HG03025 (cell line): ENCODE results near the gene LYZL6.
"Not testable (repeated sequence)": the region's sequence is repeated elsewhere in the genome, so short reads cannot be mapped to it uniquely, and the experiment has no call there.

Experiments
- ATAC-seq: cut with Tn5 transposase; IDR thresholded peaks from one replicate; pipeline ENCODE4 v1.9.1; 2021; ENCODE audit warnings: mild to moderate bottlenecking, moderate library complexity; ENCODE audit not compliant: unreplicated experiment, low FRiP score

LYZL6 gene

DNA sequence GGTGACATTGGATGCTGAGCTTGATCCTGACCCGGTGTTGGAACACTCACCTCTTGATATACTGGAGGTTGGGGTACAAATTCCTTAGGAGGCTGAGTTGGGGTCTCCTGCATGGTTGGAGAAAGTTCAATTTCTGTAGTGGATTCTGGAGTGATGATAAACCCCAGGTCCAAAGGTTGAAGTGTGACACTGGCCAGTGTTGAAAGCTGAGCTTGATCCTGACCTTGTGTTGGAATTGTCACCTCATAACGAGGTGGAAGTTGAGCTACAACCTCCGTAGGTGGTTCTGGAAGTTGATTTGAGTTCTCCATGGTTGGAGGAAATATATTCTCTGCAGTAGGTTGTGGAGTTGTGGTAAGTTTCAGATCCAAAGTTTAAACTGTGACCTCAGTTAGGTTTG, 34.1 kb downstream of the LYZL6 start:
- no peak for ATAC-seq

DNA sequence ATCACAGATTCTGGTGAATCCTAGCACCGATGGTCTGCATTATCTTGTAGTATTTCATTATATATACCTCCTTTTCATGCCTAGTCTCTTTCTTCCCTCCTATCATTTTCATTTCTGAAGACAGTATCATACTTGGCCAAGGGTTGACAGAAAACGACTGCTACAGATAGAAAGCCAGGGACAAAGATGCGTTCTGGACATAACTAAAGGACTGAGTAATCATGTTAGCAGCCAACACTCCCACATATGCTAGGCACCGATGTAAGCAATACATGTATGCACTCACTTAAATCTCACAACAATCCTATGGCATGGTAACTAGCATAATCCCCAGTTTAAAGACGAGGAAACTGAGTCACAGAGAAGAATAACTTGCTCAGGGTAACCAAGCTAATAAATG, 35.8 kb downstream of the LYZL6 start:
- no peak for ATAC-seq

DNA sequence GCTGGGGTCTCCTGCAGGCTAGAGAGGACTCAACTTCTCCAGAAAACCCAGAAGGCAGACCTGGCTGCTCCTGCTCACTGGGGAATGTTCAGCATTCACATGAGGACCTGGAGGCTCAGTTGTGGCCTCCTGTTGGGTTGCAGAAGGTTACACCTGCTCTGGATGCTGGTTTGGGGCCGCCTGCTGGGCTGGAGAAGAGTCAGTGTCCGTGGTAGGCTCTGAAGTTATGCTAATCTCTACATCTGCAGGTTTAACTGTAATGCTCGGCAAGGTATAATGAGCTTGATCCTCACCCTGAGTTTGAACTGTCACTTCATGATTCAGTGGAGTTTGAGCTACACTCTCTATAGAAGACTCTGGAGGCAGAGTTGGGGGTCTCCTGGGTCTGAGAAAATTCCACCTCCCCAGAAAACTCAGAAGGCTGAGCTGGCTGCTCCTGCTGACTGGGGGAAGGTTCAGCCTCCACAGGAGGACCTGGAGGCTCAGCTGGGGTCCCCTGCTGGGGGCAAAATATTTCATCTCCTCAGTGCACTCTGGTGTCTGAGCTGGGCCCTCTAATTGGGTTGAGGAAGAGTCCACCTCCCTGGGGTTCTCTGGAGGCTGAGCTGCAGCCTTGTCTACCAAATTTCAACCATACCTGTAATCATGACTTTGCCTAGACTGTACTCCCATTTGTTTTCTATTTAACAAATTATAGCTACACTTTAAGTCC, 36.4 kb downstream of the LYZL6 start:
- ATAC-seq, result no peak

DNA sequence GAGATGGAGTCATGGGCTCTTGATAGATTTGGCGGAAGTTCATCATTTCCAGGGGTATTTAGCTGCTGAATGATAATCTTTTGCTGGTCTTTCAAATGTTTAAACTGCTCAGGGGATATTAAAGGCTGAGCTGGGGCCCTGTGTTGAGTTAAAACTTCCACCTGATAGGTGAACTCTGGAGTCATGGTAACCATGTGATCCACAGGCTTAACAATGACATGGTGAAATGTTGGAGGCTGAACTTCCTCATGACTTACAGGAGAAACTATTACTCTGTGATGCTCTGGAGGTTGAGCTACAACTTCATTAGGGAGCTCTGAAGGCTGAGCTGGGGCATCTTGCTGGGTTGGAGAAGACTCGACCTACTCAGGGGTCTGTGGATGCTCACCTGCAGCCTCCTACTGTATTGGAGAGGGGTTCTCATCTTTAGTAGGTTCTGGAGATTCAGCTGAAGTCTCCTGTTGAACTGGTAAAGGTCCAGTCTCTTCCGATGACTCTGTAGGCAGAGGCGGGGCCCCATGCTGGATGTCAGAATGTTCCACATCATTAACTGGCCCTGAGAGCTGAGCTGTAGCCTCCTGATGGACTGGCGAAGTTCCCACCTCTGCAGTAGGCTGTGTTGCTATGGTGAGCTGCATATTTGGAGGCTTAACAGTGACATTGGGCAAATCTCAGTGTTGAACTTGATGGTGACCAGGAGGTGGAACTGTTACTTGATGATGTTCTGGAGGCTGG, 37.2 kb downstream of the LYZL6 start:
- ATAC-seq, result no peak

DNA sequence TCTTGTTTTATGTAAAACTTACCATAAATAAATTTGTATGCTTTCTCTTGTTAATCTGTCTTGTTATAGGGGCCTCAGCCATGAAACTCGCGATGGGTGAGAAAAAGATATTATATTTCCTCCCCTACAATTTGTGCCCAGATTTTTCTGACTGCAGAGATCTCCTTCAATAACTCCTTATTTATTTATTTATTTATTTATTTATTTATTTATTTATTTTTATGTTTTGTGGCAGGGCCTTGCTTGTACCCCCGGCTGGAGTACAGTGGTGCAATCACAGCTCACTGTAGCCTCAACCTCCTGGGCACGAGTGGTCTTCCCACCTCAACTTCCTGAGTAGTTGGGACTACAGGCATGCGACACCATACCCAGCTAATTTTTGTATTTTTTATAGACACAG, 40.1 kb downstream of the LYZL6 start:
- ATAC-seq, result no peak

DNA sequence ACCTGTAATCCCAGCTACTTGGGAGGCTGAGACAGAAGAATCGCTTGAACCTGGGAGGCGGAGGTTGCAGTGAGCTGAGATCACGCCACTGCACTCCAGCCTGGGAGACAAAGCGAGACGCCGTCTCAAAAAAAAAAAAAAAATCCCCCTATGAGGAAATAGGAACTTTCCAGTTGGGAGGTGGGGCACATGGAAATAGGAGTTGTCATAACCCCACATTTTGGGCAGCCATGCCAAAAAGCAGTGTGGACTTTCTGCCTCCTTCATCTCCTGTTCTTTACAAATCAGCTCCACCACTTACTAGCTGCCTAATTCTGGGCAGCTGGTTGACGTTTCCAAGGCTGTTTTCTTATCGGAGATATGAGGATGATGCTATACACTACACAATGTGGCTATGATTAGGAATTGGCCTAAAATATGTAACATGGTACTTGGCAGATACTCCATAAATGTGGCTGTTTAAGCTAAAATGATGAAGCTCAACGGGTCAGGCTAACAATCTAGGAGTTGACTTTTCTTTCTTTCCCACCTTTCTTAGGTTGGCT, 41.8 kb downstream of the LYZL6 start:
- ATAC-seq, result no peak

DNA sequence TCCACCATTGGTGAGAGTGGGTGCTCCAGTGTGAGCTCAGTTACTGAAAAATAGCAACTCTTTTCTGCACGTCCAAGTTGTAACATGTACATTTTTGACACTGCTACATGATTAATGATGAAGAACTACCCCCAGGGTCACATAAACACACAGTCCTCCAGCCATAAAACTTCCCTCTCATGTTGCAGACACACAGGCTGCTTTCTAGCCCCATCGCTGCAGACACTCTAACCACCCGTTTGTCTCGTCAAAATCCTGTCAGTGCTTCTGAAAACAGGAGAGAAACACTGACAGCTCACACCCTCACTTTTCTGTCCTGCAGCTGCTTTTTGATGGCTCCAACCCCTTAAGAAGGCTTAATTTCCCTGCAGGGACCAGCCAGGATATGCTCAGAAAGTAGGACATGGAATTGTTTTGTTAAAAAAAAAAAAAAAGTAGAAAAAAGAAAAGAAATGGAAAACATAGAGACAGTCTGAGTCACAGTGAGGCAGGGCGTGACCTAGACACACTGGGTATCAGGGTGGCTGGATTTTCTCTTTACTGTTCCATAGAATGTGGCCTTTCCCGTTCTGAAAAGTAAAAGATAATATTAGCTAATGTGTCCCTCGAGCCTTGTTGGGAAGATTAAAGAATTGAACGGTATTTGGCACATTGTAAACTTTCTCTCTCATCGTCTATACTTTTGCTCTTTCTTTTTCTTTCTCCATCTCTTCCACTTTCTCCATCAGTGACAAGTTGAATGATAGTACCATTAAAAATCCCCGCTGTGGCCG, 42.6 kb downstream of the LYZL6 start:
- no peak for ATAC-seq

DNA sequence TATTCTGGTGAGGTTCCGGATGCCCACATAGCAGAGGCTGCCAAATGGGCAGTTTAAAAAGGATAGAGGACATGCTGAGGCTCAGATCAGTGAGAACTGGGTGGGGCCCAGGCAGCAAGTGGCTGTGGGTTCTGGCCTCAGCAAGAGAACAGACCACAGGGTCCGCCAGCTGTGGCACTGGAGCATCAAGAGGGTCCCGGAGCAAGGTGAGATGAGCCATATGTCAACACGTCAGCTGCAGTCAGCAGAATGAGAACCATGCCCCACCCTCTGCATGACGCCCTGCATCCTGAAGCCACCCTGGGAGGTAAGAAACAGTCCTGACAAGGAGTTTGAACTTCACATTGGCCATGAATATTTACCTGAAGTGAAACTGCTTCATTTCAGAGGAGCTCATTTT, 43.2 kb downstream of the LYZL6 start:
- no peak for ATAC-seq

DNA sequence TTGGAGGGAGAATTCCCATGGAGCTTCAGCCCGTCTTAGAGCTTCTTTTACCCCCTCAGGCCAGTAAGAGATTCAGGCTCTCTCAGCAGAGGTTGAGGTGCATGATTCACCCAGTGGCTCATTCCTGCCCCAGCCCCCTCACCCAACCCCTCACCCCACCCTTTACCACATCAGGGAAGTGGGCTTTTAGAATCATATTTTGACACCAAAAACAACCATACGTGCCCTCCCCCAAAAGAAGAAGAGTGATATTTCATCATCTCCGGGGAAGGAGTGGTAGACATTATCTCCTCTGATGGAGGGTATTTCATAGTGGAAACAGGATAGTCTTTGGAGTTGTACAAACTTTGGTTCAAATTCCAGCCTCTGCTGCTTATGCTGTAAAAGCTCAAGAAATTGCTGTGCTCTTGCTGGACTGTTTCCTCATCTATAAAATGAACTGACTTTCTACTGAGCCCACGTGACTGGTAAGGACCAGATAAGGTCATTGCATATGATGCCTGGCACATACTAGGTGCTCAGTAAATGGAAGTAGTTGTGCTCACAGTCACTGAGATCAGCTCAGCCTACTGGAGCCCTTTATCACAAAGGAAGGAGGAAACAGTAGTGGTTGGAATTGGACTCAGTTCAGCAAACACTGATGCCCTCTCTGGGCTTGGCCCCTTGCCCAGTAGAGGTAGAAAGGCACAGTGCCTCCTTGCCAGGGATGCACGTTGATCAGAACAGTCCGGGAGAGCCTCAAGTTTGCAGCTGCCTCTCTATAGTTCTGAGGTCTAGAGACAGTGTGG, 45.0 kb downstream of the LYZL6 start:
- no peak for ATAC-seq

DNA sequence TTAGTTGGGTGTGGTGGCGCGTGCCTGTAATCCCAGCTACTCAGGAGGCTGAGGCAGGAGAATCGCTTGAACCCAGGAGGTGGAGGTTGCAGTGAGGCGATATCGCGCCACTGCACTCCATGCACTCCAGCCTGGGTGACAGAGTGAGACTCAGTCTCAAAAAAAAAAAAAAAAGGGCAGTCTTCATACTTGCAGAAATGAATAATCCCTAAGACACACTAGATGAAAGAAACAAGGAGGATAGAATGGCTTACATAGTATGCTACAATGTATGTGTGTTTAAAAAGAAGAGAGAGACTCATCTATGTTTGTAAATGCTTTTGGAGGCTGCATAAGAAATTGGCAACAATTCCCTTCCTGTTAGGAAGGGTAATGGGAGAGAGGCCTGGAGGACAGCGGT, 45.7 kb downstream of the LYZL6 start:
- ATAC-seq, result not testable (repeated sequence)

DNA sequence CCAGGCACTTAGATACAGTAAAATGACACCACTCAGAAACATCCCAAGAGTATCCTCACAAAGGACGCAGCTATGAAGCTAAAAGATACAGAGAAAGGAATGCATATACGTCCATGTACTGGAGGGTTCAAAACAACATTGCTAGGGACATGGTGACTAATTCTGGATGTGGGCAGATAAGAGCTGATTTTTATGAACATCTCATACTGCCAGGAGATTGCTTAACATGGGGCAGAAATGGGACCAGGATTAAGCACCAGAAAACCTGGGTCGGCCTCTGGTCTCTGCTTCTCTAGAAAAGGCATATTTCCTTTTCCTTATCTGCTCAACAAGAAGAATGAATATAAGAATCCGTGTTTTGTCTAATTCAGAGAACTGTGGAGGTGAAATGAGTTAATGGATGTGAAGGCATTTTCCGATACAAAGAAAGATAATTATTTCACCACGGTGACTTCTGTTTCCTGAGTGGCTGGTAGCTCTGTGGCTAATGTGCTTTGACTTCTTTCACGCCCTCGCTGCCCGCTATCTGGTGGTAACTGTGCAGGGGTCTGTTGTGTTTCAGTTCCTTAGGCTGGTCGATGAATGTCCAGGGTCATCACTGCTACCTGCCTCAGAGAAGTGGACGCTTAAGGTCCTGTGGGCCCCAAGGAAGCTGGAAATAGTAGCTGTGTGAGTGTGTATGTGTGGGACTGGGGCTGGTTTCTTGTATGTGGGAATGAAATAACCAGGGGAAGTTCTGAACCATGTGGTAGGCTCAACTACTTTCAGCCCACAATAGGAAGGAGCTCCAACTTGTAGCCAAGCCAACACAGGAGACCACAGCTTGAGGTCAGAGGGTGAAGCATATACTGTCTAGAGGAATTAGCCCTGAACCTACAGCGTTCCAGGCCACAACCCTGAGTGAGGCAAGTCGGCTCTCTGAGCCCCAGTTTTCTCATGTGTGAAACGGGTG, 47.6 kb downstream of the LYZL6 start:
- ATAC-seq, result no peak

DNA sequence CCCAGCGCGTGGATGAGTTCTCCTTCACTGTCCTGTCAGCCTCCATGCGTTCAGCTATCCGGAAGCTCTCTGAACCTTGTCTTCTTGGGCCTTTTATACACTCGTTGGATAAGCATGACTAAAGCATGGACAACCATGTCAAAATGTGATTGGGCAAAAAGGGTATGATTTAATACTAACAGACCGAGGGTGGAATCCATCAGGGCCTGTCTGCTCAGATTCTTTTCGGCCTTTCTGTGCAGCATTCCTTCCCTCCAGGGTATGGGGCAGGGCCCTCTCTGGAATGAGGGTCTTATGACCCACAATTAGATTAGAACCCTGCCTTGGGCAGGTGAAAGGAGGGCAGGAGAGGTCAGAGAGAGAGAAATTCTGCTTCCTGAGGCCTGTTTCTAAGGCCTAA, 49.3 kb downstream of the LYZL6 start:
- ATAC-seq, result no peak

DNA sequence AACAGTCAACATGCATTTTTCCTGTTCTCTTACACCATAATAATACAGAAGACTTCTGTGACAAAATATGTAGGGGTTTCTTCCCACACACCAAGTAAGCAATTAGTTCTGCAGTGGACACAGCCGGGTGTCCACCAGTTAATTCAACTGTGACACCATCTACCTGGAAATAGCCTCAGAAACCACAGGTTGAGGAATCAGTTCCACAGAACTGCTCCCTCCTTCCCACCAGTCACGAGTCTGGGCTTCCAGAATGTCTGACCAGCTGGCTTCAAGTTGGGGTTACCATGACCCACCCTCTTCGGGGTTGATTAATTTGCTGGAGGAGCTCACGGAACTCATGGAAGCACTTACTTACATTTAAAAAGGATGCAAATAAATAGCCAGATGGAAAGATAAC, 49.8 kb downstream of the LYZL6 start:
- ATAC-seq, result no peak

DNA sequence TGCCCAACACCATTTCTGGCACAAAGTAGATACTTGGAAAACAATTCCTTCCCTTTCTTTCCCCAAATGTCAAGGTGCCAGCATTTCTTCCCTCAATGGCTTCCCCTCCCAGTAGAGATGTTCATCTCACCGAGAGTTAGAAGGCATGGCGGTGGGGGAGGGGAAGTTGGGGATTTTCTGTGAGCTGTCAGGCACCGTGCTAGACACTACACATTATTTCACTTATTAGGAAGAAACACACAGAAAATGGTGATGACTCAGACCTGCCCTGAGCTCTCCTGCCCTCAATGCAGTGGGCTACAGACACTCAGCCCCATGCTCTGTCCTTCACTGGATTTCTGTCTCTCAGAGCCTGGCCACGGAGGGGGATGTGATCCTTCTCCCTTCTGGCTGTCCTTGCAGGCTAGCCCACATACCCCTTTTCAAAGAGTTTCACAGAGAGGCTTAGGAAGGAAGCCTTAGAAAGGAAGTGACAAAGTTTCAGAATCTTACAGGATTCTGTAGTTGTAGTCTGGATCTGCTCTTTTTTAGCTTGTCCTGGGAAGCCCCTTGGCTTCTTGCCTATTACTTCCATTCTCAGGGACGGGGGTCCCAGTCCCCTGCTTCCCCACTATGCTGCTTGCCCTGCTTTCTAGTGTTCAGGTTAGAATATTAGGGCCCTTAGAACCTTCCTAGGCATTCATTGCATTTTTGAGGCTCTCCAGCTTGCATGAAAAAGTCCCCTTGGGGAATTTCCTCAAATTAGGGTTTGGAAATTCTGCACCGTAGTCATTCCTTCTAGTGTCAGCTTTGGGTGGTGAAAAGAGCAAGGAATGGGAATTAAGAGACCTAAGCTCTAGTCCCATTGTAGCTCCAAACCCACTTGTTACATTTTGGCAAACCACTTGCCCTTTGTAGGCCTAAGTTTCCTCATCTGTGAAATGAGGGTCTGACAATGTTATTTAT, 51.1 kb downstream of the LYZL6 start:
- ATAC-seq, result no peak

DNA sequence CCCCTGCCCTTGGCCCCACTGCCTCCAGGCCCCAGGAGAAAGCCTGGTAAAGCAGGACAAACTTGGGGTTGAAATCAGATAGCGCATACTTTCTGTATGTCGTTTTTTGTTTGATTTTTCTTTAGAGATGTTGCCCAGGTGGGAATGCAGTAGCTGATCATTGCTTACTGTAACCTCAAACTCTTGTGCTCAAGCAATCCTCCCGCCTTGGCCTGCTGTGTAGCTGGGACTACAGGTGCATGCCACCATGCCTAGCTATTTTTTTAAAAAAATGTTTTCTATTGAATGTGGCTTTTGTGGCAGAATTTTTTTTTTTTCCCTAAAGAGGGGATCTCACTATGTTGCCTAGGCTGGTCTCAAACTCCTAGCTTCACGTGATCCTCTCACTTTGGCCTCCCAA, 52.2 kb downstream of the LYZL6 start:
- ATAC-seq, result no peak

DNA sequence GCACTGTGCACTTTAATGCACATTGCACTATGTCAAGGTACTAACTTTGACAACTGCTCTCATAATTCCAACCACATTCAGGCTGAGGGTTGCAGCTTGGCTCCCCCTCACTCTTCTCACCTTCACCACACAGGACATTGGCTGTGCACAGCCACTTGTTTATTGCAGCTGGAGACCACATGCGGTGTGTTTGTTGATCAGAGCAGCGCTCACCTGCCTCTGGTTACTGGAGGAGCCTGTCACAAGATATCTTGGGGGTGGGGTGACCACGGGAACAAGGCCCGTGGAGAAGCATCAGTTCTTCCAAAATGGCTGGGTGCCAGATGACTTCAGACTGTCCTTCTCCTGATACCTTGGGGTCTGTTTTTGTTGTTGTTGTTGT, 52.7 kb downstream of the LYZL6 start:
- no peak for ATAC-seq

DNA sequence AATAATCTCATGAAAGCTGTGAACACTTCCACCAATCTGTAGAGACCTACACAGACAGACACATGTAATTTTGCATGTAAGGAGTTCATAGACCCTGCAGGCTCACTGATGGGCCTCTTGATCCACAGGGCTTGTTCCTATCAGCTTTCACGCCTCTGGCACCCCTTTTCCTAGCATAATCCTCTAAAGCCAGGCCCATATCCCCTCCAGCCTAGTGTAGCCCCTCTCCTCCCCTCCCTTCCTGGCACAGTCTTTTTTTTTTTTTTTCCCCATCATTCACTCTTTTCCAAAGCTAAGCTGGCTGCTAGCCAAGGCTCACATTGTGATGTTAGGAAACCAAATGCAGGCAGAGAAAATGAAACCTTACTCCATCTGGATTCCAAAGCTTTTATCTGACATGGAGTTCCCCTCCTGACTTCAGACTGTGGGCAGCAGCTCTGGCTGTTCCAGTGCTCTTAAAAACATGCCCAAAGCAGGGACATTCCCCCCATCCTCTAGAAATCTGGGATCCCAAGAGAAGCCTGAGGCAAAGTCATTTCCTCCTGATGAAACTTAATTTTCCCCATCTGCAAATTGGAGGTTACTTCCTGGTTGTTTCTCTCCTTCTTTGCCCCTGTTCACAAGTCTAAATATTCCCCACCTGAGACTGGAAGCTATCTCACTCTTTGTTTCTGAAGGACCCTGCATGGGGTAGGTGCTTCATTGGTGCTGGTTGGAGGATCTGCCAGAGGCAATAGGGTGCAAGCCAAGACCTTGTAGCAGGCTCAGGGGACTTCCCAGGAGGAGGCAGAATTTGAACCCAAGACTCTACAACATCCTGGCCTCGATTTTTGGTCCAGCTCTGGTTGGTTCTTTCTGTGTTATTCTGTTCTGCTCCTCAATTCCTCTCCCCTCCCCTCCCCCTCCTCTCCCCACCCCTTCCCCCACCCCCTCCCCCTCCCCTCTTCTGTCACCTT, 53.4 kb downstream of the LYZL6 start:
- ATAC-seq, result no peak
